Esophagus squamous epithelium (tissue), 5 donors: ENCODE measurements around the gene SPART. TPM values are rescaled to one million over a fixed set of nuclear protein-coding genes. Genes with fewer than 3 reads are reported as not detected.

Experiments
- DNase-seq: peaks from one replicate; lab custom pipeline; 2025; lab: John Stamatoyannopoulos, UW
- H3K27ac ChIP-seq, 4 donors: fragments of 200-600 bp; sonication (generic); one replicate each; pipeline ENCODE4 v1.5.1; 2016 to 2019; ENCODE audit warnings: mild to moderate bottlenecking in 1 of 4
- H3K27me3 ChIP-seq, 4 donors: fragments of 200-600 bp; sonication (generic); 1 replicate in 3 of 4; 2 replicates in 1 of 4; pipeline versions ENCODE4 v1.5.1 to v1.6.0; 2017 to 2021; ENCODE audit warnings: antibody characterized with exemption in 1 of 4
- H3K36me3 ChIP-seq, 3 donors: fragments of 200-600 bp; sonication (generic); one replicate each; pipeline ENCODE4 v1.5.1; 2016 to 2019
- H3K4me1 ChIP-seq, 3 donors: fragments of 200-600 bp; sonication (generic); one replicate each; pipeline ENCODE4 v1.5.1; 2017 to 2019
- H3K4me3 ChIP-seq, 4 donors: fragments of 200-600 bp; sonication (generic); 1 replicate in 3 of 4; 2 replicates in 1 of 4; pipeline ENCODE4 v1.5.1; 2016 to 2019; ENCODE audit warnings: mild to moderate bottlenecking in 2 of 4, moderate library complexity in 1 of 4
- H3K9me3 ChIP-seq, 3 donors: fragments of 200-600 bp; sonication (generic); one replicate each; pipeline ENCODE4 v1.5.1; 2016 to 2019
- CTCF ChIP-seq, 6 experiments: fragments of 450-650 bp in 4 of 6; fragments of 200-600 bp in 2 of 6; sonication (generic) in 2 of 6; IDR thresholded peaks; one replicate each; pipeline ENCODE4 v1.5.1; 2016 to 2019; ENCODE audit warnings: antibody characterized with exemption in 6 of 6, mild to moderate bottlenecking in 4 of 6, moderate library complexity in 4 of 6
- POLR2A ChIP-seq, 4 donors: fragments of 450-650 bp; IDR thresholded peaks; one replicate each; pipeline ENCODE4 v1.6.1; 2017; ENCODE audit warnings: antibody characterized with exemption in 4 of 4, mild to moderate bottlenecking in 4 of 4, moderate library complexity in 3 of 4
- WGBS, 2 donors: methylation state at CpG; one replicate each; pipeline ENCODE4 v1.1.5; 2018; 5-methylcytosine and 5-hydroxymethylcytosine counted together
- intact Hi-C: fragments of 100-400 bp; cut with DNase I; formaldehyde crosslinking; loops from one replicate; pipeline ENCODE4 v1.15.0; 2022
- total RNA-seq, 4 donors: library from RNA; depleted of rRNA; stranded (reverse); fragments of >200 nt; gene quantifications; one replicate each; pipeline ENCODE4 v1.1.0, GENCODE V29; 2016
- donor health status: DM: yes; HTN: yes; CAD: no.

The SPART gene
- 10 to 100 TPM; 14.9 to 60.3 (median 36.0) TPM for total RNA-seq

DNA sequence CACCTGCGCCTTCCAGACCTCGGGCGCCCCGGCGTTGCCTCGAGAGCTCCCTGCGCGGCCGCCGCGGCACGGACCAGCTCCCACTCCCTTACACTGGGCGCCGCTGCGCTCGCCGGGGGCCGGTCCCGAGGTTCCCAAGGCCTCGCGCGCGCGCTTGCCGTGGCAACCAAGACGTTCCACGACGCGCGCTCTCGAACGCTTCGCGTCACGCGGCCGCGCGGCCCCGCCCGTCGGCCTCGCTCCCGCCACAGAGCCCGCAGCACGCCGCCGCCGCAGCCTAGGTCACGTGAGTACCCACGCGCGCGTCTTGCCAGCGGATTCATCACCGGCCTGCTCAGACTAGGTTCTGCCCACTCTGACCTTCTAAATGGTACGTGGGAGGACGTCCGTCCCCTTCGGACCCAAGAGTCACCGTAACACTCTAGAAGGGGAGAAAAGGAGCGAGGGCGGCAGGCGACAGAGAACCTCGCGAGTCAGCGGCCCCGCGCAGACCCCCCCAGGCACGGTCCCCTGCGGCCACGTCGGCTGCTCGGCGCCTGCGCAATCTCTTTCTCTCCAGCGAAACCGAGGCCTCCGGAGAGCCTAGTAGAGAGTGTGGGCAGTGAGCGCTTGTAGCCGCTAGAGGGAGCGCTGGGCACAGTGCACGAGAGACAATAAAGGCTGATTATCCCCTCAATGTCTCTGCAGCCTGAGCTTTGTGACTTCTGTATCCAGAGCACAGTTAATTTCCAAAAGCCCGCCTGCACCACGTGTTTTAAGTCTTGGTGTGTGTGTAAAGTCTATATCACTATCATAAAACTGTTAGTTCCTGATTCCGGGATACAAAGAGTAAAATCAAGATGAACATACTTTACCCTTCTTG is at the start of gene SPART:
Gene SPART, minus strand, starts transcription at position 173 of the 862 bp plus-strand sequence. CDS start 10,564 bp downstream, outside the sequence.
- Histone ChIP-seq H3K9me3 (no peaks in the 10 kb centered on the region), H3K27me3 (no peaks in the 10 kb centered on the region), H3K36me3 (no peaks in the 10 kb centered on the region), H3K4me3 (peak within 1 kb of the TSS; percentile 69 to 90 (median 82)), H3K4me1 (peaks cover 0 to 36% (median 4%) of the 10 kb centered on the region in 3 donors), H3K27ac (peak within 1 kb of the TSS; percentile 95 to 99 (median 98))
- 0 to 1% methylated on average over 5 to 21 of the region's 86 CpGs for whole genome bisulfite sequencing, 2 donors
- TF ChIP-seq POLR2A (IDR thresholded peaks at IDR 0.05) (peak in 2 of 4 donors; percentile 52 to 76), CTCF (IDR thresholded peaks at IDR 0.05) (peak; percentile 88 to 97 (median 94))
- DNase-seq, result peak; percentile 38
- intact Hi-C loops, result no loop called here

- intact Hi-C loops, result no loop called here
- Histone ChIP-seq H3K27me3 (peaks cover 0 to 6% (median 0%) of the 10 kb centered on the region in 4 donors), H3K27ac (no peak overlapping the region), H3K4me1 (no peaks in the 10 kb centered on the region), H3K4me3 (no peak overlapping the region), H3K36me3 (no peaks in the 10 kb centered on the region), H3K9me3 (no peaks in the 10 kb centered on the region)
- TF ChIP-seq POLR2A (IDR thresholded peaks at IDR 0.05) (no peak), CTCF (IDR thresholded peaks at IDR 0.05) (peak in 3 of 6 experiments; percentile 7 to 40 (median 30))
- WGBS, 2 donors, result 31 to 35% methylated on average over 2 of the region's 2 CpGs
- no peak for DNase-seq
Measured at GRCh38 chr13:36395280-36395679, 49.1 kb upstream of the SPART start.

DNA sequence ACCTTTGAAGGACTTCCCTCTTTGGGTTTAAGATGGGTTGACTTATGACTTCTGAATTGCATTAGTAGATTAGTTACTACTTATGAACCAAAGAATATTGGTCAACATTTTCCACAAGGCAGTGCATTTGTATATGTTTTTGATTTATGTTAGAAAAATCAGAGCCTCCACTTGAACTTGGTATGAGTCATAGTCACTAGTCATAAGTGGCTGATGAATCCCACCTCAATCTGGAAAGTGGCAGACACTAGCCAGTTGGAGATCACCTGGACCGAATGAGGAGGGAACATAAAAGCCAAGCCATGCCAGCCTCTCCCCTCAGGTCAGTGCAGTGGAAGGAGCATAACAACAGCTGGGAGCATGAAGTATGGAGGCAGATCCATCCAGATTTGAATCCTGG is 39.3 kb upstream of the SPART start:
- WGBS, 2 donors, result 43 to 67% methylated on average over 1 of the region's 1 CpG
- H3K27ac ChIP-seq, result no peak overlapping the region
- TF ChIP-seq CTCF (IDR thresholded peaks at IDR 0.05), result no peak
- TF ChIP-seq POLR2A (IDR thresholded peaks at IDR 0.05), result no peak
- intact Hi-C loops, result no loop called here
- peaks cover 0 to 6% (median 0%) of the 10 kb centered on the region in 4 donors for H3K27me3 ChIP-seq
- no peaks in the 10 kb centered on the region for H3K36me3 ChIP-seq
- H3K4me1 ChIP-seq, result no peaks in the 10 kb centered on the region
- no peak for DNase-seq
- H3K4me3 ChIP-seq, result no peak overlapping the region
- H3K9me3 ChIP-seq, result no peaks in the 10 kb centered on the region

DNA sequence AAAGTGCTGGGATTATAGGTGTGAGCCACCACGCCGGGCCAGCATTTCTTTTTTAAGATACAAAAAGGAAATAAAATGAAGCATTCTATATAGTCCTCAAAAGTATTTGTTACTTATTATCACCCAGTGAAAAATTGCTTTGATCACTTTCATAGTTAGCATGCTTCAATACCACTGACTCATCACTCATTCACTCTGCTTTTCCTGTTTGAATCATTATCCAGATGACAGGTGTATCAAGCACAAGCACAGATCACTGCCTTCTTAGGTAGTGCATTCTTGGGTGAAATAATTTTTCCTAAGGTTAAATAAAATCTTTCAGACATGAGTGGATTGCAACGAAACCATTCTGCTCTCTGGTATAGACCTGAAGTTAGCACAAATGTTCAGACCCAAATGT is 35.8 kb upstream of the SPART start:
- no peak for TF ChIP-seq POLR2A (IDR thresholded peaks at IDR 0.05)
- TF ChIP-seq CTCF (IDR thresholded peaks at IDR 0.05), result no peak
- no peak for DNase-seq
- Histone ChIP-seq H3K4me1 (no peaks in the 10 kb centered on the region), H3K27me3 (peaks cover 0 to 6% (median 0%) of the 10 kb centered on the region in 4 donors), H3K36me3 (no peaks in the 10 kb centered on the region), H3K9me3 (no peaks in the 10 kb centered on the region), H3K4me3 (no peak overlapping the region), H3K27ac (no peak overlapping the region)
- intact Hi-C loops, result no loop called here
- WGBS, 2 donors, result 41 to 42% methylated on average over 3 of the region's 3 CpGs

DNA sequence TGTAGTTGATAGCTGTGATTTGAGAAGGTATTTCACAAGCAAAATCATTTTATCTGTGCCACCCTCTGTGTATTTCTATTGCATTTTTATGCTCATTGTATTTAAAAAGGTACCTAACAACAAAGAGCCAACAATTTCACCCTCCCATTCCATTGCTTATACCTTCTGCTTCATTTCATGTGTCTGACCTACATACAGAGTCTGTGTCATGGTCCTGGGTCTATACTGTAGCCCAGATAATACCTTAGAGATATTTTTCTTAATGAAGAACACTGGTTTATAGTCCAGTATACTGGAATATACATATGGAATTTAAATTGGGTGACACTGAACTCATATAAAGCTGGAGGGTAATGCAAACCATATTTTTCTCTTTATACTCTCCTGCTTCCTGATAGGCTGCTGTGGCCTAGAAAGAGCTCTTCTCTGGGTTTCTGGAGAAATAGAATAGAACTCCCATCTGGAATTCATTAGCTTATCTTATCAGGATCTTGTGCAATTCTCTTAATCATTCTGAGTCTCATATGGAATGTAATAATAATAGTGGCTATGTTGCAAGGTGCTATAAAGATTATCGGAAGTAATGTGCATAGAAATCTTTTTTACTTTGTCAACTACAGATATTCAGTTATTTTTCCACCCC is 31.8 kb upstream of the SPART start:
- no peak for DNase-seq
- H3K27me3 ChIP-seq, result no peaks in the 10 kb centered on the region
- no peak overlapping the region for H3K27ac ChIP-seq
- WGBS, 2 donors, result 90 to 94% methylated on average over 1 of the region's 1 CpG
- H3K9me3 ChIP-seq, result no peaks in the 10 kb centered on the region
- H3K4me1 ChIP-seq, result no peaks in the 10 kb centered on the region
- no peaks in the 10 kb centered on the region for H3K36me3 ChIP-seq
- no peak overlapping the region for H3K4me3 ChIP-seq
- TF ChIP-seq POLR2A (IDR thresholded peaks at IDR 0.05) (no peak), CTCF (IDR thresholded peaks at IDR 0.05) (no peak)
- intact Hi-C loops, result no loop called here
